ENCODE results near the gene GNAI3.

DNA sequence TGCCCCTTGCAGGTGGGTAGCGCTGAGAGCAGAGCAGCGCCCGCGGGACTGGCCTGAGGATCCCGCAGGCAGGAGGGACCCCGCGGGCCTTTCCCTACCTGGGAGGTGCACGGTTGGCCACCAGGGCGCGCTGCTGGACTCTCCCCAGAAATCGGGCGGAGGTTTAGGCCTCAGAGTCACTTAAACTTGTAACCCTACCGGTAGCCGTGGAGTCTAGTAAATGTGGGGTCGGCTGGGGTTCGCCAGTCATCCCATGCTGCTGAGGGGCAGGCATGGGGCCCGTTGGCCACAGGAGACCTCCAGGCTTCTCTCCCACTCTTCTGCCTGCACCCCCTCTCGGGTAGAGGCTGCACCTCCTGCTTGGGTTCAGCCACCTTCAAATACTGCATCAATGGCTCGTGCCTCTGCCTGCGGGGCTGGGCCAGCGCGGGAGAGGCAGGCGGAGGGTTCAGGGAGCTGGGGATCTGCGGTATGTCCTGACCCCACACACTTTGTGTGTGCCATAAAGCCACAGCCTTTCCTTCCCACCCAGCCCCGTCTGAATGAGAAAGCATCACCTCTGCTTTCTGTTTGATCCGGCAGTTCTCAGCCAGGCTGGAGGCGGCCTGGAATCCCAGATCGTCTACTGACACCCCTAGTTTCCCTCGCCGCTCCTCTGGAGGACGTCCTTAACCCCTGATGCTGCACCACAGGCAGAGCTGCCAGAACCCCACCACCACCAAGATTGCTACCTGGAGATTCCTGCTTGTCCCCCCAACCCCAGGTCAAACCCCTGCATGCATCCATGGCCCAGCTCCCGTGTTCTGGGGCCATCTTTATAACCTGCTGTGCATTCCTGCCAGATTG is 95.2 kb downstream of the GNAI3 start:
- TF ChIP-seq CTBP1 (IDR thresholded peaks at IDR 0.05; ENCODE audit: borderline replicate concordance), result no peak
- TF ChIP-seq SUZ12 (IDR thresholded peaks at IDR 0.05), result no peak
- TF ChIP-seq FOXM1 (IDR thresholded peaks at IDR 0.05; ENCODE audit: borderline replicate concordance), result no peak
- no peak for TF ChIP-seq BHLHE40 (IDR thresholded peaks at IDR 0.05; ENCODE audit: borderline replicate concordance)
- TF ChIP-seq ZNF384 (IDR thresholded peaks at IDR 0.05), result no peak
- no peak for TF ChIP-seq ELF4 (IDR thresholded peaks at IDR 0.05)
- no peak for TF ChIP-seq FOXK2 (IDR thresholded peaks at IDR 0.05)
- TF ChIP-seq, protein P1, sequence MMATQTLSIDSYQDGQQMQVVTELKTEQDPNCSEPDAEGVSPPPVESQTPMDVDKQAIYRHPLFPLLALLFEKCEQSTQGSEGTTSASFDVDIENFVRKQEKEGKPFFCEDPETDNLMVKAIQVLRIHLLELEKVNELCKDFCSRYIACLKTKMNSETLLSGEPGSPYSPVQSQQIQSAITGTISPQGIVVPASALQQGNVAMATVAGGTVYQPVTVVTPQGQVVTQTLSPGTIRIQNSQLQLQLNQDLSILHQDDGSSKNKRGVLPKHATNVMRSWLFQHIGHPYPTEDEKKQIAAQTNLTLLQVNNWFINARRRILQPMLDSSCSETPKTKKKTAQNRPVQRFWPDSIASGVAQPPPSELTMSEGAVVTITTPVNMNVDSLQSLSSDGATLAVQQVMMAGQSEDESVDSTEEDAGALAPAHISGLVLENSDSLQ (IDR thresholded peaks at IDR 0.05), result no peak
- no peak for TF ChIP-seq FOXA1 (IDR thresholded peaks at IDR 0.05)
- no peak for TF ChIP-seq SP1 (IDR thresholded peaks at IDR 0.05)
- no peak; the same call in 1 of the 2 replicates for TF ChIP-seq HDGF (IDR thresholded peaks at IDR 0.05; ENCODE audit: borderline replicate concordance)
- no peak for TF ChIP-seq TARDBP (IDR thresholded peaks at IDR 0.05)
- TF ChIP-seq NFRKB (IDR thresholded peaks at IDR 0.05), result no peak
